HG02588 (cell line): ENCODE results near the gene BOLA1.
A peak's percentile ranks its signal among the peaks of the same experiment; 100 is the strongest.
"Not testable (repeated sequence)": the region's sequence is repeated elsewhere in the genome, so short reads cannot be mapped to it uniquely, and the experiment has no call there.

Experiments used
- ATAC-seq: cut with Tn5 transposase; IDR thresholded peaks from one replicate; pipeline ENCODE4 v1.9.1; 2021; ENCODE audit warnings: mild to moderate bottlenecking, moderate library complexity; ENCODE audit not compliant: unreplicated experiment

BOLA1 gene

GRCh38 chr1:149927563-149928400 lies 28.4 kb downstream of the BOLA1 start, which contains the start of gene SF3B4:
SF3B4 (minus strand) TSS chr1:149927803; CDS start chr1:149927759, 44 bp downstream.
- peak; percentile 92 for ATAC-seq

- ATAC-seq: no peak
These were observed 29.0 kb downstream of the BOLA1 start for GRCh38 chr1:149928401-149928724.

- ATAC-seq: no peak
These were observed 30.5 kb downstream of the BOLA1 start for GRCh38 chr1:149929856-149930255.

DNA sequence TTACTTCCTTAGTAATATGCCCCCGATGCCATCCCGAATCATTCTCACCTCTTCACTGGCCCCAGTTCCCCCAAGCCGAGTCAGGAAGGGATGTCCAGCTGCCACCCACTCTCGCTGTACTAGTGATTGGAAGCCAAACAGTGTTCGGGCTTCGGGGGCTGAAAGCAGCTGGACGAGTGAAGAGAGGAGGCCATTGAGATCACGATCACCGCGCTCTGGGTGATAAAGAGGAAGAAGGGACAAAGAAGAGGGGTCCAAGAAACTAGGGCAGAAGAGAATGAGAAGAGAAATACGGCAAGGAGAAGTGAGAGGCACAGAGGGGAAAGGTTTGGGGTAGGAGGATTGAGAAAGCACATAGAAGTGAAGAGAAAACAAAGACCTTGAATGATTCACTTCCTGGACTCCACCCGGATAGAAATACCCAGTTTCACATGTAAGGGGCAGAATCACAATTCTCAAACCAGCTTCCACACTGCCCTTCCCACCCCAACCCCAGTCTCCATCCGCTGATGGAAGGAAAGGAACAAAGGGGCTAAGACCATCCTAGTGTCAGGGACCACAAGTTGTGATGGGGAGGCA lies 31.9 kb downstream of the BOLA1 start:
- no peak for ATAC-seq

DNA sequence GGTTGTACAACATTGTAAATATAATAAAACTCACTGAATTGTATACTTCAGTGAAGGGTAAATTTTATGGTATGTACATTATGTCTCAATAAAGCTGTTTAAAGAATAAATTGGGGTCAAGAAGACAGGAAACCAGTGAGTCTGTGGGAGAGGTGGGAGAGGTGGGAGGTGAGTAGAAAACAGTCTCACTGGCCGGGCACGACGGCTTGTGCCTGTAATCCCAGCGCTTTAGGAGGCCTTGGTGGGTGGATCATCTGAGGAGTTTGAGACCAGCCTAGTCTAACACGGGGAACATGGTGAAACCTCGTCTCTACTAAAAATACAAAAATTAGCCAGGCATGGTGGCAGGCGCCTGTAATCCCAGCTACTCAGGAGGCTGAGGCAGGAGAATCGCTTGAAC lies 33.1 kb downstream of the BOLA1 start:
- no peak for ATAC-seq

- ATAC-seq: no peak
These were observed 33.8 kb downstream of the BOLA1 start for GRCh38 chr1:149933208-149933607.

GRCh38 chr1:149934356-149934755 lies 35.0 kb downstream of the BOLA1 start:
- ATAC-seq: no peak

DNA sequence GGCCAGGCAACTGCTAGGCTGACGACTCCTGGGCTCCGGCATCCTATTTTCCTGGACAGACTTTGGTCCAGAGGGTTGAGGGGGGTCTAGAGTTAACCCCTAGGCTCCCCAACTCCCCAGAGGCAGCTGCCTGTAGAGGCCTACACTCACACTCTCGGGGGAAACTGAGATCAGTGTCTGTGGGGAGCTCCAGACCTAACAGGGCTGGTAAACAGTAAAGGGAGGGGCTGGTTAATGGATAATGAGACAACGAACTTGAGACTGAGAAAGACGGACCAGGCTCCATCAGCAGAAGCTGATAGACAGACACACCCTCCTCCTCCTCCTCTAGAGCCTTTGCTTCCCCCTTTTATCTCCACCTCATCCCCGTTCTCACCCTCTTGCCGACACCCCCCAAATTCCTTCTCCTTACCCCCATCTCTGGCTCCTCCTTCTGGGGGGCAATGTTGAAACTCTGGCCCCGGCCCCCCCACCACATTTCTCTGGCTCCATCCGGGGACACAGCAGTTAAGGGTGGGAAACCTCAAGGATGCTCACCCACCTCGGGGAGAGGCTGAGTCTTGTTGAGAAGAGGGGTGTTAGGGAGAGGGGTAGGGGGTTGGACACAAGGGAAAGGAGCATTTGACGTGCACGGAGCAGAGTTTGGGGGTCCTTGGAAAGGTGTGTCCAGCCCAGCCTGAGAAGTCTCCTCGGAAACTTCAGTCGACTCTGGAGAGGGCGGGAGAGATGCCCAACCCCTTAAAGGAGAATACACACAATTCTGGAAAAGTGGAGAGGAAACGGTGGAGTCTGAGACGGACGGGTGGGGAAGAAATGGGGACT lies 37.0 kb downstream of the BOLA1 start, which contains the start of gene MTMR11:
Gene MTMR11, minus strand, starts transcription at position 710 of the 822 bp plus-strand sequence. Its CDS starts 232 bp downstream, at position 478.
- no peak for ATAC-seq

- ATAC-seq: no peak
These were observed 37.8 kb downstream of the BOLA1 start for GRCh38 chr1:149936992-149937705.

DNA sequence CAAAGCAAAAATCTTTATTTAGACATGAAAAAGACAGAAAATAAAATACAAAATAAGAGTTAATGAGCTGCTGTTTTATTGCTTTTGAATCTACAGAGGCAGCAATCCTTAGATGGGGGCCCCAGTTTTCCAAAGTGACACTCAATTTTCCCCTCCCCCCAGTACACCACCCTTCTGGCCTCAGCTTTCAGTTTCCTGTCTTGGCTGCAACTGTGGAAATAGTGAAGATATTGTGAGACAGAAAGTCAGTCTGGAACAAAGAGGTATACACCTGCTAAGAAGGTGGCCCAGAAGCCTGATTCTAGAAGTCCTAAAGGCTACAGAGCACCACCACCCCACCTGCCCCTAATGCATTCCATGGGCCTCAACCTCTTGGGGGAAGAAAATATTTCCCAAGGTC lies 38.4 kb downstream of the BOLA1 start:
- no peak for ATAC-seq

- not testable (repeated sequence) for ATAC-seq
These were observed 39.3 kb downstream of the BOLA1 start for GRCh38 chr1:149938668-149939003.

DNA sequence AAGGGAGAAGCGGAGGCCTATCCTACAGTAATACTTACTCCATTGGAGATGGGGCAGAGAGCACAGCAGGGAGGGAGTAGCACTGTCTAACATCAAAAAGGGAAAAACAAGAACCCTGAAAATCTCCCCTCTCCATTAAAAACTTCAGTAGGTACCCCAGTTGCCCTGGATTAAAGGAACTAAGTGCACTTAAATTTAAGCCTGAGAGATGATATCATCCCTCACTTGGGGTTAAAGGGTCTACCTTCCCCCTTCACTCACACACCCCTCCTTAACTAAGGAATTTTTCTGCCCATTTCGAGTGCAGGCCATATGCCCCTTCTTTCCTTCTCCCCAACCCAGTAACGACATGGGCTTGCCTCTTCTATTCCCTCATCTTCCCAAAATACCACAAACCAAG lies 41.1 kb downstream of the BOLA1 start:
- no peak for ATAC-seq

GRCh38 chr1:149942207-149942606 lies 42.8 kb downstream of the BOLA1 start:
- no peak for ATAC-seq

- ATAC-seq: no peak
These were observed 43.5 kb downstream of the BOLA1 start for GRCh38 chr1:149942885-149943284.

- no peak for ATAC-seq
These were observed 45.8 kb downstream of the BOLA1 start for GRCh38 chr1:149945206-149945605.

DNA sequence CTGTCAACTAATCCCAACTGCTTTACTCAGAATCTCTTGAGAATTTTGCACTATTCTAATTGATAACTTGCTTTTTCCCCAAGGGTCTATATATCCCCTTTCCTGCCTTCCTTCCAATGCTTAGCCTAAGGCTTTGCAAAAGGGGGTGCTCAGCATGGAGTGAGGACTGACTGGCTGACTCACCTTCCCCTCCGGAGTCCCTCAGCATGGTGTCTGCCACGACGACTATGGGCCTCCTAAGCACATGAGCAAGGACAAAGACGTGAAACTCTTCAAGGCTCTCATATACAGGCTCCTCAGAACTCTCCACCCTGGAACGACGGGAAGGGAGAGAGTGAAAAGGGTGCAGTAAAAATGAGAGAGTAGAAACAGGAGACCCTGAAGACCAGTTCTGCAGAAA lies 50.5 kb downstream of the BOLA1 start:
- ATAC-seq: no peak
